Natural killer cell (primary cell): ENCODE measurements around the gene PHF19. TPM values are rescaled to one million over a fixed set of nuclear protein-coding genes. Genes with fewer than 3 reads are reported as not detected.

Source experiments
- ATAC-seq, 3 donors: fragments of 150-1000 bp in 2 of 3; fragments of 200-7000 bp in 1 of 3; cut with Tn5 transposase; 1 replicate in 1 of 3; 2 replicates in 2 of 3; pipeline ENCODE4 v1.10.0; 2021; ENCODE audit warnings: mild to moderate bottlenecking in 2 of 3, moderate library complexity in 2 of 3
- DNase-seq, 2 donors: peaks; one replicate each; pipeline versions ENCODE4 v3.0.0 to v3.0.0-alpha.2; 2013 to 2021; ENCODE audit warnings: mixed read lengths in 1 of 2
- H3K27ac ChIP-seq: one replicate; pipeline ENCODE4 v1.5.1; 2013; ENCODE audit warnings: mild to moderate bottlenecking, low read length
- H3K27me3 ChIP-seq: one replicate; pipeline ENCODE4 v1.6.1; 2013; ENCODE audit warnings: low read length; ENCODE audit not compliant: control insufficient read depth, insufficient read depth
- H3K36me3 ChIP-seq: one replicate; pipeline ENCODE4 v1.6.1; 2013; ENCODE audit warnings: low read length; ENCODE audit not compliant: control insufficient read depth, insufficient read depth
- H3K4me1 ChIP-seq: one replicate; pipeline ENCODE4 v1.6.1; 2013; ENCODE audit warnings: low read length; ENCODE audit not compliant: control insufficient read depth, insufficient read depth
- H3K4me3 ChIP-seq: one replicate; pipeline ENCODE4 v1.5.1; 2013; ENCODE audit warnings: low read length
- H3K9me3 ChIP-seq: one replicate; pipeline ENCODE4 v1.6.1; 2013; ENCODE audit warnings: low read length; ENCODE audit not compliant: control insufficient read depth, insufficient read depth
- H3K27ac Mint-ChIP-seq, 2 donors: one replicate each; pipeline ENCODE4 v1.8.0; 2022; ENCODE audit warnings: mild to moderate bottlenecking in 2 of 2, mixed read lengths in 2 of 2, moderate library complexity in 1 of 2
- H3K27me3 Mint-ChIP-seq, 2 donors: one replicate each; pipeline ENCODE4 v1.8.0; 2022; ENCODE audit warnings: low read depth in 2 of 2, mixed read lengths in 2 of 2
- H3K36me3 Mint-ChIP-seq: one replicate; pipeline ENCODE4 v1.8.0; 2022; ENCODE audit warnings: mixed read lengths
- H3K4me1 Mint-ChIP-seq, 2 donors: one replicate each; pipeline ENCODE4 v1.8.0; 2022; ENCODE audit warnings: mixed read lengths in 2 of 2
- H3K4me3 Mint-ChIP-seq: one replicate; pipeline ENCODE4 v1.8.0; 2022; ENCODE audit warnings: mild to moderate bottlenecking, moderate library complexity, mixed read lengths
- H3K9me3 Mint-ChIP-seq, 2 donors: one replicate each; pipeline ENCODE4 v1.8.0; 2022; ENCODE audit warnings: mixed read lengths in 2 of 2
- CTCF ChIP-seq: fragments of 200-600 bp; IDR thresholded peaks from one replicate; pipeline ENCODE4 v1.8.0; 2022; ENCODE audit warnings: antibody characterized with exemption
- WGBS: methylation state at CpG from one replicate; pipeline ENCODE4 v1.1.7; 2013; ENCODE audit warnings: missing lambda C conversion rate; ENCODE audit not compliant: insufficient coverage; 5-methylcytosine and 5-hydroxymethylcytosine counted together
- intact Hi-C: fragments of 100-400 bp; cut with micrococcal nuclease; formaldehyde crosslinking; loops from one replicate; pipeline ENCODE4 v1.14.2; 2022
- total RNA-seq, 4 donors: library from RNA; stranded (reverse); fragments of 120-200 nt in 1 of 4; gene quantifications; one replicate each; pipeline versions ENCODE4 v1.2.3 to v1.2.4, GENCODE V29; 2013 to 2022

PHF19 gene
- total RNA-seq, 3 donors from 2014 or later (not counting 1 experiment from before 2014, with no cell fraction given) = 34.1 to 54.0 (median 47.8) TPM

DNA sequence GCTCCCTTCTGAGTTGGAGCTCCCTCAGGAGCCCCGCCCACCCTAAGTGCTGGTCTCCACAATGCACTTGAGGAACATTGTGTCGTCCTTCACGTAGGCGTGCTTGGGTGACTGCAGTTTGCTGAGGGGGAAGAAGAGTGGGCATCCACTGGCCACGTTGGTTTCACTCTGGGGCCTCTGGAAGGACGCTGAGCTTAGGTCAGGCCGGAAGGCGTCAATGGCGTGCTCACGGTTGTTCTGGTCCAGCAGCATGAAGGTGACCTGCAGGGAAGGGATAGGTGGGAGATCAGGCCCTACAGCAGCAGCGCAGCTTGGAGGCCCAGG, 28.0 kb upstream of the PHF19 start:
- no peak for ATAC-seq
- 91% methylated on average over 11 of the region's 11 CpGs for WGBS
- Histone ChIP-seq H3K27me3 (no peaks in the 10 kb centered on the region), H3K36me3 (peaks cover 45% of the 10 kb centered on the region), H3K27ac (peak overlapping the region; percentile 58), H3K9me3 (no peaks in the 10 kb centered on the region), H3K4me3 (no peak overlapping the region), H3K4me1 (peaks cover 62% of the 10 kb centered on the region)
- intact Hi-C loops = no loop called here
- H3K4me1 Mint-ChIP-seq = peaks cover 19 to 34% of the 10 kb centered on the region in 2 donors
- no peaks in the 10 kb centered on the region for H3K9me3 Mint-ChIP-seq
- peak overlapping the region in 1 of 2 donors; percentile 43 for H3K27ac Mint-ChIP-seq
- peak in 1 of 2 donors; percentile 31 for DNase-seq
- no peaks in the 10 kb centered on the region for H3K27me3 Mint-ChIP-seq
- peak overlapping the region; percentile 49 for H3K4me3 Mint-ChIP-seq
- no peak for TF ChIP-seq CTCF
- H3K36me3 Mint-ChIP-seq = no peaks in the 10 kb centered on the region

GRCh38 chr9:120904061-120904977, 27.3 kb upstream of the PHF19 start:
- no peaks in the 10 kb centered on the region for H3K9me3 ChIP-seq
- intact Hi-C loops = no loop called here
- Mint-ChIP-seq H3K4me1 (peaks cover 16 to 34% of the 10 kb centered on the region in 2 donors), H3K9me3 (no peaks in the 10 kb centered on the region), H3K27me3 (no peaks in the 10 kb centered on the region), H3K27ac (peak overlapping the region; percentile 43 to 59), H3K36me3 (no peaks in the 10 kb centered on the region), H3K4me3 (no peak overlapping the region)
- H3K4me3 ChIP-seq = no peak overlapping the region
- H3K27ac ChIP-seq = peak overlapping the region; percentile 58
- WGBS = 78% methylated on average over 16 of the region's 16 CpGs
- DNase-seq (peak in 1 of 2 donors; percentile 90), ATAC-seq (peak; percentile 43 to 58 (median 50))
- no peak for TF ChIP-seq CTCF
- peaks cover 56% of the 10 kb centered on the region for H3K4me1 ChIP-seq
- H3K36me3 ChIP-seq = peaks cover 39% of the 10 kb centered on the region
- H3K27me3 ChIP-seq = no peaks in the 10 kb centered on the region

DNA sequence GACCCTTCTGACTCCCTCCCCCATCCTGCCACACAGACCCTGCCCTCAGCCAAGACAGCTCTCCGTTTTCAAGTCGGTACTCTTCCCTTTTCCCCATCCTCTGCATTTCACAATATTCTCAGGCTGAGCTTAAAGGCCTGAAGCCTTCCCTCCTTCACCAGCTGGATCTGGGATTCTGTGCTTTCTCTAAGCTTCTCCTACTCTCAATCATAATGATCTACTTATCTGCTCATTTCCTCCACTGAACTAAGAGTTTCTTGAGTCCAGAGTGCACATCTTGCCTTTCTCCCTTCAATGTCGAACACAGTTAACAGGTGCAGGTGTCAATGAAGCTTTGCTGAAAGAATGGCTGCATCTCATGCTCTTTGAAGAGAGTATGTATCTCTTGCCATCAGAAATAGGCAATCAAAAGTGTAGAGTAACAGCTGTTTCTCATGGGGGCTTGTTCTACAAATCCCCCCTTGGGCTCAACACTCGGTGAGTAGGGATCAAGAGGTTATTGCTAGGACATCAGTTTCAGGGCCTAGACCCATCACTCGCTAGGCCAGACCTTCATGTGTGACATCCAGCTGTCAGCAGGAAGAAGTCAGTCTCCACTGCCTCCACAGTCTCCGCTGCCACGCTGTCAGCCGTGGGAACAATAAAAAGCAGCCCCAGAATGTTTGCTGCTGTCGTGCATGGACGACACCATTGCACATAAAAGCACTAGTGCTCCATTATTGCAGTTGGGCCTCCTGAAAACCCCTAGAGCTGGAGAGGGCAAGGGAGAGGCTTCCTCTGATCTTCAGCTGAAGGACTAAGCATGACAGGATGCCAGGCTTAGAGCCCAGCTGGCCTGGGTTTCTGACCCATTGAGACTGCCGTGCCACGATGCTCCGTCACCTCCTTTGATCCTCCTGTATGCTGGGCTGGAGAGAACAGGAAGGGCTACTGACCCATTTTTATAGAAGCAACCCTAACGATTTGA, 25.9 kb upstream of the PHF19 start:
- Histone ChIP-seq H3K27me3 (no peaks in the 10 kb centered on the region), H3K27ac (peak overlapping the region; percentile 58), H3K9me3 (no peaks in the 10 kb centered on the region), H3K4me3 (no peak overlapping the region), H3K36me3 (peaks cover 34% of the 10 kb centered on the region), H3K4me1 (peaks cover 51% of the 10 kb centered on the region)
- Mint-ChIP-seq H3K27ac (peak overlapping the region; percentile 43 to 47), H3K4me1 (peaks cover 16 to 34% of the 10 kb centered on the region in 2 donors), H3K9me3 (no peaks in the 10 kb centered on the region), H3K36me3 (no peaks in the 10 kb centered on the region), H3K27me3 (no peaks in the 10 kb centered on the region), H3K4me3 (no peak overlapping the region)
- intact Hi-C loops = no loop called here
- no peak for TF ChIP-seq CTCF
- ATAC-seq (no peak), DNase-seq (peak in 1 of 2 donors; percentile 55)
- 71% methylated on average over 14 of the region's 14 CpGs for WGBS
